ENCODE data around the gene UIMC1.

The UIMC1 gene

GRCh38 chr5:176901260-176902101 is 105.1 kb downstream of the UIMC1 start:
- no peak for DNase-seq

GRCh38 chr5:176900780-176901204 is 105.8 kb downstream of the UIMC1 start:
- no peak for DNase-seq

- no peak for DNase-seq
These were observed 106.4 kb downstream of the UIMC1 start for GRCh38 chr5:176899946-176900779.

- no peak for DNase-seq
These were observed 107.2 kb downstream of the UIMC1 start, which contains the start of gene HK3 for GRCh38 chr5:176899296-176899891. HK3 (minus strand) TSS chr5:176899346; CDS start chr5:176896159, 3,187 bp downstream.

- no peak for DNase-seq
These were observed 109.3 kb downstream of the UIMC1 start for GRCh38 chr5:176897263-176897662.

GRCh38 chr5:176895831-176896230 is 110.7 kb downstream of the UIMC1 start:
- no peak for DNase-seq

GRCh38 chr5:176894298-176894697 is 112.3 kb downstream of the UIMC1 start:
- no peak for DNase-seq

- DNase-seq: no peak
These were observed 113.9 kb downstream of the UIMC1 start for GRCh38 chr5:176892663-176893062.

- DNase-seq: no peak
These were observed 115.1 kb downstream of the UIMC1 start for GRCh38 chr5:176891331-176891958.

GRCh38 chr5:176890455-176891330 is 115.9 kb downstream of the UIMC1 start:
- DNase-seq: no peak

- no peak for DNase-seq
These were observed 117.0 kb downstream of the UIMC1 start for GRCh38 chr5:176889321-176890280.

- DNase-seq: no peak
These were observed 117.8 kb downstream of the UIMC1 start for GRCh38 chr5:176888865-176889165.

GRCh38 chr5:176888016-176888864 is 118.3 kb downstream of the UIMC1 start:
- DNase-seq: no peak

- no peak for DNase-seq
These were observed 119.2 kb downstream of the UIMC1 start for GRCh38 chr5:176887252-176887849.

GRCh38 chr5:176886336-176887251 is 120.0 kb downstream of the UIMC1 start:
- no peak for DNase-seq

- DNase-seq: no peak
These were observed 122.0 kb downstream of the UIMC1 start for GRCh38 chr5:176884571-176884890.

- no peak for DNase-seq
These were observed 122.6 kb downstream of the UIMC1 start for GRCh38 chr5:176883700-176884570.

GRCh38 chr5:176882567-176882903 is 124.0 kb downstream of the UIMC1 start:
- DNase-seq: no peak
